HG03457 (cell line): Measurements from ENCODE around the gene NUDT12.

Experiments used
- ATAC-seq: cut with Tn5 transposase; IDR thresholded peaks from one replicate; pipeline ENCODE4 v1.9.1; 2021; ENCODE audit warnings: moderate number of reproducible peaks; ENCODE audit not compliant: unreplicated experiment

The NUDT12 gene

GRCh38 chr5:103541569-103541968, 21.0 kb downstream of the NUDT12 start:
- ATAC-seq = no peak

DNA sequence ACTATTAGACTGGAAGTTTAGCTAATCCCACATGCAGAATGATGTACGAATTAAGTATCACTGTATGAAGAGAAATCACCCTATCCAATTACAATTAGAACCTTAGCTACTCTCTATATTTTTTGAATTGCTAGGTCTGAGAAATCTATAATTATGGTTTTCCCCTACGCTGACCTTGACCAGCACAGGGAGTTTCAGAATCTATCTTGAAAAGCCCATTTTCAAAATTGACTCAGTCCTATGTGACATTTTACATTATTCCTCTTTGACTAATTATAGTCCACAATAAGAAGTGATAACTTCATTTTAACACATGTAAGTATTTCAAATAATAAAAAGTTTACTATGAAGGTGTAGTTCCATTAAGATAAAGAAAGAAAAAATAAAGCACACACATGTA, 21.5 kb downstream of the NUDT12 start:
- no peak for ATAC-seq

DNA sequence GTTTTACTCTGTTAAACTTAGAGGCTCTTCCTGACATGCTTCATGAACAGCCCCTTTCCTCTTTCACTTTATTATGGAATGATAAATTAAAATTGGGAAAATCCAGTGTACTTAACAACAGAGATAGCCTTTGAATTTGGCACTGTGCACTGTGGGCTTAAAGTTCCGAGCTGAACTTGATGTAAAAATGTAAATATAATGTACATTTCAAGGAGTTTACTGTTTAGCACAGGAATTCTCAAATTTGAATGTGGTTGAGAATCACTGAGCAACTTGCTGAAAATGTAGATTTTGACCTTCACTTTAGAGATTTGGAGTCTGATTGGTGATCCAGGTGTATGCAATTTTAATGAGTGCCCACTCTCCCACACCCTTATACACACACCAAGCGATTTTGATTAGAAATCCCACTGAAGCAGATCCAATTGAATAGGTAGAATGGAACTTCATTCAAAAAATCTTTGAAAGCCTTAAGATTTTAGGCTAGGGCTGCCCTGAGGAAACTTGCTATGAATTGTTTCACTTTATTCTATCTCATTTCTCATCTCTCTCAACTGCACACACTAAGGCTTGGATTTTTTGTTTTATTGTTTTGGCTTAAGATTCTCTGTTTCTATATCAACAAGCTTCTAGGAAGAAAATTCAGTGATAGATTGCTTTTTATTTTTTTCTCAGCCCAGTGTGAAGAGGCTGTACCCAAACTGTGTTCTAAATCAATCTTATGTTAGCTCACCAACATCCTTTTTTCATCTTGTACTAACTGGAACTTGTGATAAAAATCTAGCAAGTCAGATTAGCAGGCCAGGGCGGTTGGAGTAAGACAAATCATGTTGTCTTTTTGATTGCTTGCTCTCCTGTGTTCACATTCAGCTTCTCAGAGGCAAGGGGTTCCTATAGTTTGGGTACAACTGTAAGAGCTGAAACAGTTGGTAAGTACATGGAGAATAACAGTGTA, 22.9 kb downstream of the NUDT12 start:
- ATAC-seq = no peak

GRCh38 chr5:103532086-103532734, 30.4 kb downstream of the NUDT12 start:
- ATAC-seq = no peak

- no peak for ATAC-seq
Observed at GRCh38 chr5:103526164-103526915, 36.2 kb downstream of the NUDT12 start.

DNA sequence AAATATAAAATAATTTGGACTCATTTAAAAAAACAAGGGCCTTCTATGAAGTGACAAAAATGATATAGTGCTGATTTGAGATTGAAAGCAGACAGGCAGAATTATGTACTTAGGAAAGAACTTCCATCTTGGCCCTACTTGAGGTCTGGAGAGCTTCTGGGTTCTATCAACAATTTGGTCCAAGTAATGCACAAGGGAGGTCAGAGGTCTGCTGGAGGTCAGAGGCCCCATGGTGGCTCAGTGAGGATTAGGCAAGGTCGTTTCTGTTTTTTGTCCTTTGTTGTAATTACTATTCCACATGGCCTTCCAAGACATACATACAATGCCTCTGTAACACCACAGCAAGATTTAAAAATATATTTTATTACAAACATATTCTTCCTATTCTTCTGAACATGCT, 37.2 kb downstream of the NUDT12 start:
- no peak for ATAC-seq

- ATAC-seq = no peak
Observed at GRCh38 chr5:103523319-103523718, 39.3 kb downstream of the NUDT12 start.

- ATAC-seq = no peak
Observed at GRCh38 chr5:103522586-103522985, 40.0 kb downstream of the NUDT12 start.

GRCh38 chr5:103519550-103519949, 43.0 kb downstream of the NUDT12 start:
- no peak for ATAC-seq

DNA sequence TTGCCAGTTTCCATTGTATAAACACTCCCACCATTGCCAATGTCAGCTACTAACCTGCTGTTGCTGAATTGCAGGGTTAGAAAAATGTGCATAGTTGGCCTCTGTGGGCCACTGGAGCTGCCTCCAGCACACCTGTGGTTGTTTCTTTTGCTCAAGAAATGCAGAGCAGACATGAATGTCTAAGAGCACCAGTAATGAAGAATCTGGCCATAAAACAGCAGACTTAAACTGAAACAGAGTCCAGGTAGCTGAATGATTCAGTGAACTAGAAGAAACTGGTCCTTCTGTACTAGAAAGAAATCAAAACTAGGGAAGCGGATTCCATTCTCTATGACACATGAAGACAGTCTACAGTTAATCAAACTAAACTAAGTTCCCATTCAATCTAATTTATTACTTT, 48.2 kb downstream of the NUDT12 start:
- ATAC-seq = no peak

GRCh38 chr5:103513701-103514100, 48.9 kb downstream of the NUDT12 start:
- no peak for ATAC-seq

- ATAC-seq = no peak
Observed at GRCh38 chr5:103512500-103512899, 50.1 kb downstream of the NUDT12 start.

DNA sequence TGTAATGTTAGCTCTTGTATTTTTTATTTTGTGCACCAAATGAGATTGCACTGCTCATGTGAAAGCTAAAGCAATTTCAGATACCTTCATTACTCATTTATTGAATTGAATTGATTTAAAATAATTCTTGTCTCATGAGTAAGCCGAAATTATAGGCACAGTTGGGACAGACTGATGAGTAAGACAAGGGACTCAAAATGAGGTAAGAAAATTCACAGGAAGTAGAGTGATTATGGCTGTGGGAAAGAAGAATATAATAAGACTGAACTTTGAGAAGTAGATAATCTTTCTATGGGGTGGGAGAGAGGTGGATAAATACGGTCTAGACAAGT, 51.1 kb downstream of the NUDT12 start:
- ATAC-seq = no peak

GRCh38 chr5:103510851-103511553, 51.6 kb downstream of the NUDT12 start:
- ATAC-seq = no peak

DNA sequence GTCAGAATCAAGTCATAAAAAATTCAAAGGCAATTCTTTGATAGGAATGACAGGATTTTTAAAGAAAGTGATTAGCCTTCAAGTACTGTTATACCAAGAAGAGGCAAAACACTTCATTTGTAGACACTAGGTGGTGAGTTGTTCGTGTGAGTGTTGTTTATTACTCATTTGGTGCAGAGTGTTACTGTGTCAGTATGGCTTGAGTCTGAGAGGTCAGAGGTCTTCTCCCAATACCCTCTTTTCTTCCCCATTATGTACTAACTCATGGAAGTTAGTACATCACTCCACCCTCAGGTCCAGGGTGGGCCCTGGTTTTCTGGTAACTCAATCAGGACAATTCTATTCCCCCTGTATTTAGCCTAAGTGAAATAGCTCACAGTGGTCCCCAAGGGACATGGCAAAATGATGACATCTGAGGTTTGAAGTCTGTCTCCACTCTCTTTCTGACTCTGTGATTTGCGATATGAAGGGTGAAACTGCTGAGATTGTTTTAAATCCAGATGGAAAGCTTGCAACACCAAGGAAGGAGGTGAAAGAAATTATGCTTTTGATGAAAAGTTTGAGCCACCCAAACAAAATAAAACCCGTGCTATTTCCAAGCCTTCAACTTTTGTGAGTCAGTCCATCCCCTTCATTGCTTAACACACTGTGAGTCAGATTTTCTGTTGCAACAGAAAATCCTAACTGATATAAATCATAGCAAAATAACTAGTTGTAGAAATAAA, 56.8 kb downstream of the NUDT12 start:
- no peak for ATAC-seq

- no peak for ATAC-seq
Observed at GRCh38 chr5:103503066-103503465, 59.5 kb downstream of the NUDT12 start.

- ATAC-seq = no peak
Observed at GRCh38 chr5:103502662-103503061, 59.9 kb downstream of the NUDT12 start.
